OCI-LY1 (cell line): Measurements from ENCODE around the gene SDSL.

Source experiments
- H2AFZ ChIP-seq: fragments of 200-600 bp; sonication (generic), shearing (Covaris generic); 2 replicates; pipeline ENCODE4 v1.6.0; 2014; ENCODE audit warnings: antibody characterized with exemption, mild to moderate bottlenecking, low read length
- H3F3A ChIP-seq: fragments of 200-600 bp; sonication (generic), shearing (Covaris generic); 2 replicates; pipeline ENCODE4 v1.6.0; 2014; ENCODE audit warnings: mild to moderate bottlenecking, antibody characterized with exemption, low read length, moderate library complexity; ENCODE audit not compliant: insufficient read depth
- H3K27ac ChIP-seq: fragments of 200-600 bp; sonication (generic); 2 replicates; pipeline ENCODE4 v1.5.1; 2014; ENCODE audit warnings: low read length, mixed run types, mild to moderate bottlenecking, low read depth; ENCODE audit not compliant: poor library complexity, severe bottlenecking
- H3K27me3 ChIP-seq: fragments of 200-600 bp; sonication (generic); 2 replicates; pipeline ENCODE4 v1.6.0; 2014; ENCODE audit warnings: antibody characterized with exemption, mild to moderate bottlenecking, low read length, moderate library complexity; ENCODE audit not compliant: insufficient read depth
- H3K36me3 ChIP-seq: fragments of 200-600 bp; sonication (generic); 2 replicates; pipeline ENCODE4 v1.6.1; 2014; ENCODE audit warnings: mild to moderate bottlenecking, antibody characterized with exemption, low read length, moderate library complexity, mixed read lengths; ENCODE audit not compliant: insufficient read depth
- H3K4me1 ChIP-seq: fragments of 200-600 bp; sonication (generic); 2 replicates; pipeline ENCODE4 v1.5.1; 2014; ENCODE audit warnings: mild to moderate bottlenecking, low read length, moderate library complexity; ENCODE audit not compliant: insufficient read depth, severe bottlenecking
- H3K4me2 ChIP-seq: fragments of 200-600 bp; sonication (generic), shearing (Covaris generic); 2 replicates; pipeline ENCODE4 v1.6.1; 2014; ENCODE audit warnings: low read length
- H3K4me3 ChIP-seq: fragments of 200-600 bp; sonication (generic); 2 replicates; pipeline ENCODE4 v1.5.1; 2014; ENCODE audit warnings: low read length, low read depth, mild to moderate bottlenecking, mixed read lengths; ENCODE audit not compliant: poor library complexity, severe bottlenecking
- H3K79me2 ChIP-seq: fragments of 200-600 bp; shearing (Covaris generic); 2 replicates; pipeline ENCODE4 v1.6.1; 2016; ENCODE audit warnings: mixed run types, low read length, mixed read lengths; ENCODE audit not compliant: insufficient read depth
- H3K9ac ChIP-seq: fragments of 200-600 bp; sonication (generic), shearing (Covaris generic); 2 replicates; pipeline ENCODE4 v1.6.1; 2014; ENCODE audit warnings: mild to moderate bottlenecking, low read length, mixed read lengths
- H3K9me2 ChIP-seq: fragments of 200-600 bp; sonication (generic), shearing (Covaris generic); 2 replicates; pipeline ENCODE4 v1.6.1; 2014; ENCODE audit warnings: low read depth, mild to moderate bottlenecking, low read length, mixed read lengths
- H3K9me3 ChIP-seq: fragments of 200-600 bp; shearing (Covaris generic); 2 replicates; pipeline ENCODE4 v1.6.1; 2014; ENCODE audit warnings: low read length, mixed read lengths
- H4K20me1 ChIP-seq: fragments of 200-600 bp; sonication (generic), shearing (Covaris generic); 2 replicates; pipeline ENCODE4 v1.6.0; 2016; ENCODE audit warnings: mild to moderate bottlenecking, low read length; ENCODE audit not compliant: insufficient read depth
- EZH2 ChIP-seq: fragments of 200-600 bp; sonication (generic), shearing (Covaris generic); IDR thresholded peaks from 2 replicates; pipeline ENCODE4 v1.8.0; 2017; ENCODE audit warnings: borderline replicate concordance, mixed run types, mild to moderate bottlenecking, antibody characterized with exemption, low read length, moderate library complexity, mixed read lengths
- TF ChIP-seq, protein P1 (sequence below): fragments of 200-600 bp; sonication (generic), shearing (Covaris generic); IDR thresholded peaks from 2 replicates; pipeline ENCODE4 v1.5.1; 2017; ENCODE audit warnings: mild to moderate bottlenecking, antibody characterized with exemption, low read length, moderate library complexity, mixed read lengths

Gene SDSL

GRCh38 chr12:113440947-113441782 lies 19.0 kb downstream of the SDSL start:
- H3K79me2 ChIP-seq = no peaks in the 10 kb centered on the region

DNA sequence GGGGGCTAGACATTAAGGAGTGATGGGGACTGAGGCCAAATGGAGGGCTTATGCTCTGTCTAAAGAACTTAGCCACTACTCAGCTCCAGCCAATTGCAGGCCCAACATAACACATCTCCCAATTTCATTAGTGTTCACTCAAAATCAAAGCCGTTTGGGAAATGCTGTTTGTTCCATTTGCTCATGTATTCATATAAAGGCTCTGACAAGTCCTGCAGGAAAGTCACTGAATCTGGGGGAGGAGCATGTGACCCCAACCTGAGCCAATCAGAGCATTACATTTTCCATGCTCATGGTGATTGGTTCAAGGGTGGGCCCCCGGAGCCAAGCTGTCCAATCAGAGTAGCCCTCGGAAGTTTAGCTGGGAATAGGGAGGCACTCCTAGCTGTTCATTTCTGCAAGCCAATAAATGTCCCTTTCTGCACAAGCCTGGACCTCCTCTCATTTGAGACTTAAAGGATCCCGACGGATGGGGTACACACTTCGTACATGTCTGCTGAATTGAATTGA lies 20.9 kb downstream of the SDSL start:
- Histone ChIP-seq H3K4me3 (no peak overlapping the region), H3K9me3 (no peaks in the 10 kb centered on the region; the same call in 1 of the 2 replicates), H3K4me1 (no peaks in the 10 kb centered on the region), H3K9me2 (no peaks in the 10 kb centered on the region), H2AFZ (no peak overlapping the region), H4K20me1 (no peaks in the 10 kb centered on the region), H3K79me2 (no peaks in the 10 kb centered on the region), H3K4me2 (no peak overlapping the region), H3F3A (no peaks in the 10 kb centered on the region), H3K27ac (no peak overlapping the region), H3K27me3 (peaks cover 17% of the 10 kb centered on the region; the same call in 1 of the 2 replicates), H3K36me3 (no peaks in the 10 kb centered on the region), H3K9ac (no peak overlapping the region)
- no peak for TF ChIP-seq EZH2
- TF ChIP-seq, protein P1, sequence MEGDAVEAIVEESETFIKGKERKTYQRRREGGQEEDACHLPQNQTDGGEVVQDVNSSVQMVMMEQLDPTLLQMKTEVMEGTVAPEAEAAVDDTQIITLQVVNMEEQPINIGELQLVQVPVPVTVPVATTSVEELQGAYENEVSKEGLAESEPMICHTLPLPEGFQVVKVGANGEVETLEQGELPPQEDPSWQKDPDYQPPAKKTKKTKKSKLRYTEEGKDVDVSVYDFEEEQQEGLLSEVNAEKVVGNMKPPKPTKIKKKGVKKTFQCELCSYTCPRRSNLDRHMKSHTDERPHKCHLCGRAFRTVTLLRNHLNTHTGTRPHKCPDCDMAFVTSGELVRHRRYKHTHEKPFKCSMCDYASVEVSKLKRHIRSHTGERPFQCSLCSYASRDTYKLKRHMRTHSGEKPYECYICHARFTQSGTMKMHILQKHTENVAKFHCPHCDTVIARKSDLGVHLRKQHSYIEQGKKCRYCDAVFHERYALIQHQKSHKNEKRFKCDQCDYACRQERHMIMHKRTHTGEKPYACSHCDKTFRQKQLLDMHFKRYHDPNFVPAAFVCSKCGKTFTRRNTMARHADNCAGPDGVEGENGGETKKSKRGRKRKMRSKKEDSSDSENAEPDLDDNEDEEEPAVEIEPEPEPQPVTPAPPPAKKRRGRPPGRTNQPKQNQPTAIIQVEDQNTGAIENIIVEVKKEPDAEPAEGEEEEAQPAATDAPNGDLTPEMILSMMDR = no peak

More at GRCh38 chr12:113440947-113441782, 19.0 kb downstream of the SDSL start:
- no peak for TF ChIP-seq EZH2
- TF ChIP-seq, protein P1 = no peak
- Histone ChIP-seq H3K9me3 (no peaks in the 10 kb centered on the region; the same call in 1 of the 2 replicates), H3K4me2 (no peak overlapping the region), H3K36me3 (no peaks in the 10 kb centered on the region), H3K27me3 (peaks cover 17% of the 10 kb centered on the region; the same call in 1 of the 2 replicates), H3K27ac (no peak overlapping the region), H3K9me2 (no peaks in the 10 kb centered on the region), H3K4me1 (no peaks in the 10 kb centered on the region), H3F3A (no peaks in the 10 kb centered on the region), H2AFZ (no peak overlapping the region), H3K4me3 (no peak overlapping the region), H4K20me1 (no peaks in the 10 kb centered on the region), H3K9ac (no peak overlapping the region)

- Histone ChIP-seq H3K9me2 (no peaks in the 10 kb centered on the region), H3K4me2 (no peak overlapping the region), H3K4me3 (no peak overlapping the region), H4K20me1 (no peaks in the 10 kb centered on the region), H3K27me3 (peaks cover 13% of the 10 kb centered on the region; the same call in 1 of the 2 replicates), H3K27ac (no peak overlapping the region), H3K9ac (no peak overlapping the region), H3K4me1 (no peaks in the 10 kb centered on the region), H3K9me3 (no peaks in the 10 kb centered on the region; the same call in 1 of the 2 replicates), H3F3A (0 out of 2 replicates have a peak, but pooled peaks cover 4% of the 10 kb centered on the region), H3K36me3 (no peaks in the 10 kb centered on the region), H2AFZ (no peak overlapping the region), H3K79me2 (no peaks in the 10 kb centered on the region)
- TF ChIP-seq EZH2 = no peak
- TF ChIP-seq, protein P1 = no peak
Measured at GRCh38 chr12:113445544-113446171, 23.5 kb downstream of the SDSL start.
